ENCODE data around the gene PLN. TPM values are rescaled to one million over a fixed set of nuclear protein-coding genes. Genes with fewer than 3 reads are reported as not detected.

Gene PLN
- total RNA-seq = 0.11 and 2.2 TPM in 2 replicates

GRCh38 chr6:118548136-118548535, at the start of gene PLN:
Gene PLN (plus strand): TSS chr6:118548296. CDS start chr6:118558922, 10,626 bp downstream.

Other genes starting within 250 kb of the PLN start
- gene CEP85L, start 103.3 kb downstream of the PLN start, total RNA-seq = 20.4 and 29.8 TPM in 2 replicates